Hepatocyte (in vitro differentiated cells): ENCODE results near the gene RABGGTA. TPM values are rescaled to one million over a fixed set of nuclear protein-coding genes. Genes with fewer than 3 reads are reported as not detected.

Experiments used
- DNase-seq: peaks from one replicate; pipeline ENCODE4 v3.0.0-alpha.2; 2016; ENCODE audit warnings: low spot score
- H2AFZ ChIP-seq: fragments of 200-600 bp; sonication (generic); 2 replicates; pipeline ENCODE4 v1.6.0; 2016; ENCODE audit warnings: antibody characterized with exemption, mild to moderate bottlenecking
- H3K27ac ChIP-seq: fragments of 200-600 bp; sonication (generic); 2 replicates; pipeline ENCODE4 v1.5.1; 2016; ENCODE audit warnings: mild to moderate bottlenecking
- H3K27me3 ChIP-seq: fragments of 200-600 bp; sonication (generic); 2 replicates; pipeline ENCODE4 v1.6.1; 2016
- H3K36me3 ChIP-seq: fragments of 200-600 bp; sonication (generic); replicated peaks from 2 replicates; pipeline ENCODE4 v1.5.1; 2016; ENCODE audit warnings: low read depth; ENCODE audit not compliant: insufficient read depth
- H3K4me1 ChIP-seq: fragments of 200-600 bp; sonication (generic); 2 replicates; pipeline ENCODE4 v1.5.1; 2016; ENCODE audit warnings: mild to moderate bottlenecking, moderate library complexity; ENCODE audit not compliant: insufficient read depth
- H3K4me2 ChIP-seq: fragments of 200-600 bp; sonication (generic); 2 replicates; pipeline ENCODE4 v1.6.0; 2016
- H3K4me3 ChIP-seq: fragments of 200-600 bp; sonication (generic); 2 replicates; pipeline ENCODE4 v1.5.1; 2016; ENCODE audit warnings: mild to moderate bottlenecking
- H3K79me2 ChIP-seq: fragments of 200-600 bp; sonication (generic); 2 replicates; pipeline ENCODE4 v1.6.0; 2017; ENCODE audit warnings: mild to moderate bottlenecking
- H3K9me2 ChIP-seq: fragments of 200-600 bp; sonication (generic); replicated peaks from 2 replicates; pipeline ENCODE4 v1.6.0; 2017; ENCODE audit warnings: mild to moderate bottlenecking; ENCODE audit not compliant: insufficient read depth
- H3K9me3 ChIP-seq: fragments of 200-600 bp; sonication (generic); 2 replicates; pipeline ENCODE4 v1.5.1; 2016; ENCODE audit warnings: low read depth, mild to moderate bottlenecking
- H4K20me1 ChIP-seq: fragments of 200-600 bp; sonication (generic); 2 replicates; pipeline ENCODE4 v1.6.0; 2016; ENCODE audit warnings: mild to moderate bottlenecking; ENCODE audit not compliant: insufficient read depth, poor library complexity, severe bottlenecking
- EZH2 ChIP-seq: fragments of 200-600 bp; sonication (generic); IDR thresholded peaks from 2 replicates; pipeline ENCODE4 v1.6.1; 2016; ENCODE audit warnings: antibody characterized with exemption, mild to moderate bottlenecking, borderline replicate concordance
- EZH2phosphoT487 ChIP-seq: fragments of 200-600 bp; sonication (generic); IDR thresholded peaks from one replicate; pipeline ENCODE4 v1.6.1; 2018; ENCODE audit warnings: antibody characterized with exemption, mild to moderate bottlenecking, low read depth, moderate library complexity; ENCODE audit not compliant: unreplicated experiment, severe bottlenecking
- WGBS: methylation state at CpG from one replicate; pipeline ENCODE4 v1.1.6; 2016; ENCODE audit warnings: low lambda C conversion rate; ENCODE audit errors: missing lambda C conversion rate; 5-methylcytosine and 5-hydroxymethylcytosine counted together
- polyA plus RNA-seq: library from polyadenylated mRNA; unstranded; fragments of >200 nt; fragmentation: Nextera tagmentation; extraction: Ambion mirVana; gene quantifications from 2 replicates; pipeline ENCODE4 v1.2.1, GENCODE V29; 2016
- total RNA-seq: library from RNA; depleted of rRNA; stranded (reverse); fragments of >200 nt; gene quantifications from 2 replicates; pipeline ENCODE4 v1.2.3, GENCODE V29; 2014
- TF ChIP-seq, protein P1 (sequence below): fragments of 200-600 bp; sonication (generic); IDR thresholded peaks from 2 replicates; pipeline ENCODE4 v1.5.1; 2016; ENCODE audit warnings: antibody characterized with exemption, mild to moderate bottlenecking; ENCODE audit not compliant: poor library complexity

RABGGTA gene
- total and polyA plus RNA-seq, 2 experiments from 2014 or later = 18.2 to 36.0 TPM

- 90% methylated on average over 9 of the region's 9 CpGs for WGBS
- no peak for DNase-seq
- no peak overlapping the region for H3K4me3 ChIP-seq
These were observed 41.5 kb upstream of the RABGGTA start for GRCh38 chr14:24312736-24313507.

DNA sequence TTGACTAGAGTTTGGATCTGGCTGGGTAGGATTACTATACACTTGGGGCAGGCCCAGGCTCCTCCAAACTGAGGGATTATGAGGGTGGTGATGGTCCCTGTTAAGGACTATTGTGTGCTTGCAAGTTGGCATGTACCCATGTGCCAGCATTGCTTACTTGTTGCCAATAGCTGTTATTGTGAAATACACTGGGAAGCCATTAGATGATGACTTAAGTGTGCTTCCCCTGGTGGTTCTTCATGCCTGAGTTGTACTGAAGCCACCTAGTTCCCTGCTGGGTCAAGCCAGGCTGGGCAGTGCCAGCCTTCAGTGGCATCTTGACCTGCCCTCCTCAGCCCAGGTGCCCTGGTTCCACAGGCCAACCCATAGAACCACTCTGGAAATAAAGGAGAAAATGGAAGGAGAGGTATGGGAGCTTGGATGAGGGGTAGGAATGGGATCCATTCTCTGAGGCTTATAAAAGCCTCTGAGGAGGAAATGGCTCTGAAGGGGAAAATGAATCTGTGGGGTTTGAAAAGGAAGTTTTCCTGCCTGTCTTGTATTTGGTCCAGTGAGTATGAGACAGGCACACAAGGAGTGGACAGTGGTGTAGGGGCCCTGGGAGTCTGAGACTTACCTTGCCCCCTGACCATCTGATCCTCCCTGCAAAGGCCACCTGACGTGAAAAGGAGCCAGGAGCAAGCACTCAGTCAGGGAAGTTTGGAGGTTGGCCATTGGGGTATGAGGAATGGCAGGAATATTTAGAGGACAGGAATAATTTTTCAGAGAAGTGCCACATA lies 40.6 kb upstream of the RABGGTA start:
- H2AFZ ChIP-seq = no peak overlapping the region
- H3K9me2 ChIP-seq = no peaks in the 10 kb centered on the region
- H3K79me2 ChIP-seq = no peaks in the 10 kb centered on the region
- H4K20me1 ChIP-seq = no peaks in the 10 kb centered on the region
- no peaks in the 10 kb centered on the region for H3K27me3 ChIP-seq
- no peak for TF ChIP-seq EZH2
- TF ChIP-seq, protein P1, sequence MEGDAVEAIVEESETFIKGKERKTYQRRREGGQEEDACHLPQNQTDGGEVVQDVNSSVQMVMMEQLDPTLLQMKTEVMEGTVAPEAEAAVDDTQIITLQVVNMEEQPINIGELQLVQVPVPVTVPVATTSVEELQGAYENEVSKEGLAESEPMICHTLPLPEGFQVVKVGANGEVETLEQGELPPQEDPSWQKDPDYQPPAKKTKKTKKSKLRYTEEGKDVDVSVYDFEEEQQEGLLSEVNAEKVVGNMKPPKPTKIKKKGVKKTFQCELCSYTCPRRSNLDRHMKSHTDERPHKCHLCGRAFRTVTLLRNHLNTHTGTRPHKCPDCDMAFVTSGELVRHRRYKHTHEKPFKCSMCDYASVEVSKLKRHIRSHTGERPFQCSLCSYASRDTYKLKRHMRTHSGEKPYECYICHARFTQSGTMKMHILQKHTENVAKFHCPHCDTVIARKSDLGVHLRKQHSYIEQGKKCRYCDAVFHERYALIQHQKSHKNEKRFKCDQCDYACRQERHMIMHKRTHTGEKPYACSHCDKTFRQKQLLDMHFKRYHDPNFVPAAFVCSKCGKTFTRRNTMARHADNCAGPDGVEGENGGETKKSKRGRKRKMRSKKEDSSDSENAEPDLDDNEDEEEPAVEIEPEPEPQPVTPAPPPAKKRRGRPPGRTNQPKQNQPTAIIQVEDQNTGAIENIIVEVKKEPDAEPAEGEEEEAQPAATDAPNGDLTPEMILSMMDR = no peak
- no peak for TF ChIP-seq EZH2phosphoT487
- no peak for DNase-seq
- H3K4me2 ChIP-seq = no peak overlapping the region
- H3K27ac ChIP-seq = no peak overlapping the region
- H3K9me3 ChIP-seq = no peaks in the 10 kb centered on the region
- peaks cover 5% of the 10 kb centered on the region for H3K4me1 ChIP-seq
- no peak overlapping the region for H3K4me3 ChIP-seq
- H3K36me3 ChIP-seq = no peaks in the 10 kb centered on the region
- WGBS = 91% methylated on average over 1 of the region's 1 CpG

More at GRCh38 chr14:24312736-24313507, 41.5 kb upstream of the RABGGTA start:
- Histone ChIP-seq H3K9me3 (no peaks in the 10 kb centered on the region), H4K20me1 (no peaks in the 10 kb centered on the region), H3K4me2 (no peak overlapping the region), H3K27me3 (no peaks in the 10 kb centered on the region), H3K79me2 (no peaks in the 10 kb centered on the region), H3K36me3 (no peaks in the 10 kb centered on the region), H3K27ac (no peak overlapping the region), H3K4me1 (peaks cover 5% of the 10 kb centered on the region), H3K9me2 (no peaks in the 10 kb centered on the region), H2AFZ (no peak overlapping the region)
- TF ChIP-seq EZH2 (no peak), EZH2phosphoT487 (no peak)
- TF ChIP-seq, protein P1 = no peak

DNA sequence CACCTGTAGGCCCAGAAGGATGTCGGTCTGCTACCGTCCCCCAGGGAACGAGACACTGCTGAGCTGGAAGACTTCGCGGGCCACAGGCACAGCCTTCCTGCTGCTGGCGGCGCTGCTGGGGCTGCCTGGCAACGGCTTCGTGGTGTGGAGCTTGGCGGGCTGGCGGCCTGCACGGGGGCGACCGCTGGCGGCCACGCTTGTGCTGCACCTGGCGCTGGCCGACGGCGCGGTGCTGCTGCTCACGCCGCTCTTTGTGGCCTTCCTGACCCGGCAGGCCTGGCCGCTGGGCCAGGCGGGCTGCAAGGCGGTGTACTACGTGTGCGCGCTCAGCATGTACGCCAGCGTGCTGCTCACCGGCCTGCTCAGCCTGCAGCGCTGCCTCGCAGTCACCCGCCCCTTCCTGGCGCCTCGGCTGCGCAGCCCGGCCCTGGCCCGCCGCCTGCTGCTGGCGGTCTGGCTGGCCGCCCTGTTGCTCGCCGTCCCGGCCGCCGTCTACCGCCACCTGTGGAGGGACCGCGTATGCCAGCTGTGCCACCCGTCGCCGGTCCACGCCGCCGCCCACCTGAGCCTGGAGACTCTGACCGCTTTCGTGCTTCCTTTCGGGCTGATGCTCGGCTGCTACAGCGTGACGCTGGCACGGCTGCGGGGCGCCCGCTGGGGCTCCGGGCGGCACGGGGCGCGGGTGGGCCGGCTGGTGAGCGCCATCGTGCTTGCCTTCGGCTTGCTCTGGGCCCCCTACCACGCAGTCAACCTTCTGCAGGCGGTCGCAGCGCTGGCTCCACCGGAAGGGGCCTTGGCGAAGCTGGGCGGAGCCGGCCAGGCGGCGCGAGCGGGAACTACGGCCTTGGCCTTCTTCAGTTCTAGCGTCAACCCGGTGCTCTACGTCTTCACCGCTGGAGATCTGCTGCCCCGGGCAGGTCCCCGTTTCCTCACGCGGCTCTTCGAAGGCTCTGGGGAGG lies 39.5 kb upstream of the RABGGTA start, which contains the start of gene LTB4R:
Gene LTB4R (plus strand): TSS at position 857 of the 959 bp plus-strand sequence. CDS start 4,150 bp downstream, outside the sequence.
- Histone ChIP-seq H4K20me1 (no peaks in the 10 kb centered on the region), H3K4me3 (no peak within 1 kb of the TSS), H3K27me3 (no peaks in the 10 kb centered on the region), H3K9me3 (no peaks in the 10 kb centered on the region), H2AFZ (no peak within 1 kb of the TSS), H3K36me3 (no peaks in the 10 kb centered on the region), H3K79me2 (peaks cover 2% of the 10 kb centered on the region), H3K4me2 (no peak within 1 kb of the TSS), H3K27ac (no peak within 1 kb of the TSS), H3K4me1 (peaks cover 5% of the 10 kb centered on the region), H3K9me2 (no peaks in the 10 kb centered on the region)
- no peak for DNase-seq
- TF ChIP-seq, protein P1 = no peak
- TF ChIP-seq EZH2phosphoT487 (no peak), EZH2 (no peak)
- WGBS = 99% methylated on average over 81 of the region's 99 CpGs
